HepG2 (cell line): ENCODE results near the gene NUP93. TPM values are rescaled to one million over a fixed set of nuclear protein-coding genes. Genes with fewer than 3 reads are reported as not detected.

Source experiments
- ATAC-seq: fragments of 200-7000 bp; cut with Tn5 transposase; 3 replicates; pipeline ENCODE4 v1.9.1; 2020; ENCODE audit warnings: mild to moderate bottlenecking, moderate library complexity
- BruUV-seq: library from RNA; stranded (reverse); fragments of 400-500 nt; replicated peaks from 2 replicates; lab custom pipeline; 2021; lab: Mats Ljungman, UMichigan
- CTCF ChIA-PET: fragments of 300-600 bp; formaldehyde crosslinking; extraction: SDS; loops from one replicate; lab custom pipeline; 2021; ENCODE audit warnings: low total read pairs, inconsistent platforms, low intra/inter-chr PET ratio; lab: Yijun Ruan, JAX
- POLR2A ChIA-PET: fragments of 350-600 bp; sonication (Branson Sonifier 250); formaldehyde crosslinking; loops from one replicate; lab custom pipeline; 2020; ENCODE audit warnings: antibody characterized with exemption, inconsistent platforms; lab: Yijun Ruan, JAX
- DNase-seq: peaks from one replicate; pipeline ENCODE4 v3.0.0-alpha.2; 2015; ENCODE audit warnings: low spot score
- FAIRE-seq: peaks from 3 replicates; lab custom pipeline; 2011; peaks lifted over from hg19 to GRCh38; lab: Jason Lieb, UNC
- H2AFZ ChIP-seq: one replicate; pipeline ENCODE4 v1.6.1; 2011; ENCODE audit warnings: low read length, inconsistent platforms
- H3K27ac ChIP-seq: fragments of 300-600 bp; 3 replicates; pipeline ENCODE4 v1.8.0; 2011; ENCODE audit warnings: mixed run types, mild to moderate bottlenecking, mixed read lengths, low read length, inconsistent platforms; ENCODE audit not compliant: insufficient read depth; ENCODE audit errors: extremely low read length
- H3K27me3 ChIP-seq, 2 experiments: fragments of 200-600 bp in 1 of 2; 2 replicates in 1 of 2; 3 replicates in 1 of 2; pipeline versions ENCODE4 v1.6.0 to v1.8.0; 2011; ENCODE audit warnings: low read length in 2 of 2, mild to moderate bottlenecking in 2 of 2, moderate library complexity in 2 of 2, inconsistent platforms in 1 of 2; ENCODE audit not compliant: insufficient read depth in 2 of 2, control insufficient read depth in 1 of 2
- H3K36me3 ChIP-seq, 2 experiments: fragments of 200-600 bp in 1 of 2; replicated peaks in 1 of 2; 2 replicates in 1 of 2; 3 replicates in 1 of 2; pipeline versions ENCODE4 v1.5.1 to v1.8.0; 2011; ENCODE audit warnings: low read length in 2 of 2, inconsistent platforms in 1 of 2; ENCODE audit not compliant: insufficient read depth in 2 of 2, control insufficient read depth in 1 of 2
- H3K4me1 ChIP-seq: 2 replicates; pipeline ENCODE4 v1.5.1; 2012; ENCODE audit warnings: low read length, inconsistent platforms; ENCODE audit not compliant: insufficient read depth
- H3K4me2 ChIP-seq: 2 replicates; pipeline ENCODE4 v1.6.0; 2011; ENCODE audit warnings: low read depth, low read length, inconsistent platforms
- H3K4me3 ChIP-seq, 3 experiments: fragments of 200-600 bp in 1 of 3; sonication (generic), shearing (Covaris generic) in 1 of 3; replicated peaks in 1 of 3; 2 replicates each; pipeline ENCODE4 v1.5.1; 2011 to 2016; ENCODE audit warnings: low read length in 3 of 3, inconsistent platforms in 2 of 3, low read depth in 2 of 3, mild to moderate bottlenecking in 2 of 3, control low read depth in 1 of 3, mixed read lengths in 1 of 3; ENCODE audit not compliant: insufficient read depth in 1 of 3
- H3K79me2 ChIP-seq: one replicate; pipeline ENCODE4 v1.6.1; 2011; ENCODE audit warnings: low read length, inconsistent platforms; ENCODE audit not compliant: insufficient read depth
- H3K9ac ChIP-seq: 2 replicates; pipeline ENCODE4 v1.6.0; 2011; ENCODE audit warnings: mild to moderate bottlenecking, low read depth, low read length, inconsistent platforms; ENCODE audit not compliant: insufficient read depth
- H3K9me3 ChIP-seq: 2 replicates; pipeline ENCODE4 v1.5.1; 2012; ENCODE audit warnings: mild to moderate bottlenecking, low read length
- H4K20me1 ChIP-seq: 2 replicates; pipeline ENCODE4 v1.6.0; 2011; ENCODE audit warnings: inconsistent platforms, mild to moderate bottlenecking, low read length, moderate library complexity; ENCODE audit not compliant: insufficient read depth
- HNRNPH1 ChIP-seq: fragments of 200-400 bp; formaldehyde crosslinking; optimal IDR thresholded peaks from 2 replicates; pipeline ENCODE3; 2017; ENCODE audit warnings: mild to moderate bottlenecking, low read depth, low read length
- MAFF ChIP-seq: IDR thresholded peaks from 2 replicates; pipeline ENCODE4 v1.6.1; 2011; ENCODE audit warnings: low read depth, low read length, improper control_type of control experiment
- MAFK ChIP-seq, 2 experiments: IDR thresholded peaks in 1 of 2; conservative IDR thresholded peaks in 1 of 2; 2 replicates each; pipeline ENCODE4 v1.6.1; 2011; ENCODE audit warnings: improper control_type of control experiment in 2 of 2, low read length in 2 of 2
- PHB2 ChIP-seq: fragments of 450-650 bp; IDR thresholded peaks from 2 replicates; pipeline ENCODE4 v1.6.1; 2018; ENCODE audit not compliant: partially characterized antibody
- REPIN1 ChIP-seq: sonication (generic); formaldehyde crosslinking; IDR thresholded peaks from 2 replicates; pipeline ENCODE4 v1.8.0; 2022; ENCODE audit warnings: missing genetic modification reagents, low read depth, mild to moderate bottlenecking, borderline replicate concordance
- RERE ChIP-seq: IDR thresholded peaks from 2 replicates; pipeline ENCODE4 v1.6.1; 2016; ENCODE audit warnings: low read depth, missing genetic modification reagents, missing compliant biosample characterization
- TFAP4 ChIP-seq: sonication (generic); IDR thresholded peaks from 2 replicates; pipeline ENCODE4 v1.6.1; 2016; ENCODE audit warnings: low read depth, borderline replicate concordance
- TRIM24 ChIP-seq: sonication (generic); formaldehyde crosslinking; IDR thresholded peaks from 2 replicates; pipeline ENCODE4 v1.8.0; 2022; ENCODE audit warnings: mild to moderate bottlenecking, missing genetic modification reagents
- ZBTB33 ChIP-seq: sonication (generic); formaldehyde crosslinking; IDR thresholded peaks from 2 replicates; pipeline ENCODE4 v1.4.0; 2020; ENCODE audit warnings: missing genetic modification reagents
- WGBS: methylation state at CpG from one replicate; pipeline ENCODE4 v1.1.6; 2017; ENCODE audit warnings: low lambda C conversion rate; 5-methylcytosine and 5-hydroxymethylcytosine counted together
- in situ Hi-C: cut with HindIII; loops from 2 replicates; pipeline ENCODE4 v1.10.0; 2017; ENCODE audit warnings: low pct_unique_long_range_greater_than_20kb; ENCODE audit not compliant: extremely low pct_ligation_motif_present
- intact Hi-C: fragments of 100-400 bp; cut with micrococcal nuclease; formaldehyde crosslinking; loops from one replicate; pipeline ENCODE4 v1.10.0; 2022; ENCODE audit not compliant: unreplicated experiment
- polyA plus RNA-seq, 8 experiments: library from polyadenylated mRNA; depleted of rRNA in 3 of 8; stranded (reverse) in 7 of 8; unstranded in 1 of 8; fragments of >200 nt; fragmentation: Illumina TruSeq in 4 of 8; extraction: Trizol in 4 of 8; gene quantifications; 2 replicates each; pipeline versions ENCODE4 v1.2.1 to v1.2.3, GENCODE V29; 2011 to 2016; ENCODE audit warnings: low read depth in 4 of 8, missing spikeins in 1 of 8, mixed read lengths in 1 of 8; ENCODE audit not compliant: insufficient read depth in 1 of 8
- total RNA-seq, 5 experiments: library from RNA; depleted of rRNA; stranded (reverse); fragments of >200 nt; fragmentation: Illumina TruSeq; extraction: Trizol; gene quantifications; 2 replicates each; pipeline ENCODE4 v1.2.3, GENCODE V29; 2016; ENCODE audit warnings: low read depth in 1 of 5

The NUP93 gene
- total and polyA plus RNA-seq, 2 of the 13 experiments (the other 11 are each of a cell fraction or from before 2014, with no cell fraction given): 58.5 to 140 TPM

- no peak for TF ChIP-seq RERE (CRISPR knock-in tag)
These were observed 117.4 kb downstream of the NUP93 start (continued) for GRCh38 chr16:56847173-56847910.

- no peak for ATAC-seq
- Histone ChIP-seq H2AFZ (no peak overlapping the region), H3K4me1 (peaks cover 60% of the 10 kb centered on the region), H3K4me3 (no peak overlapping the region; a peak in 1 of 6 replicates), H3K79me2 (no peaks in the 10 kb centered on the region), H3K4me2 (peak overlapping the region; percentile 76), H3K9me3 (no peaks in the 10 kb centered on the region), H3K36me3 (peaks cover 4 to 17% of the 10 kb centered on the region in 2 experiments; a peak in 4 of 5 replicates), H3K27me3 (no peaks in the 10 kb centered on the region), H3K27ac (peak overlapping the region; percentile 94), H4K20me1 (no peaks in the 10 kb centered on the region), H3K9ac (no peak overlapping the region)
- FAIRE-seq: no peak
- WGBS: 84% methylated on average over 11 of the region's 11 CpGs
- in situ Hi-C loops: no loop called here
- ChIA-PET POLR2A (interaction anchor here (1.3 to 5.3 kb wide), 6 partner anchors 9 to 83 kb away, joined by 3 to 44 read pairs (median 18); partner anchors contain the start of gene HERPUD1), CTCF (no interaction called here)
- no peak for DNase-seq
- BruUV-seq: no TSS peak
- intact Hi-C loops: no loop called here
- TF ChIP-seq MAFK (conservative IDR thresholded peaks at IDR 0.05 in 1 of 2, IDR thresholded peaks at IDR 0.05 in 1 of 2; ENCODE audit: low read length in 2 of 2) (peak; percentile 69 to 73; a peak in 3 of 4 replicates), TRIM24 (CRISPR knock-in tag) (no peak), HNRNPH1 (no peak), TFAP4 (peak; percentile 36; the same call in 1 of the 2 replicates), PHB2 (no peak), REPIN1 (CRISPR knock-in tag) (no peak), MAFF (peak; percentile 71), ZBTB33 (peak; percentile 98)
These were observed 118.4 kb downstream of the NUP93 start for GRCh38 chr16:56848029-56848936.
